Suppressor macrophage treated with lipopolysaccharide for 4 hours (primary cell): ENCODE data around the gene HADHB.
"Not testable (repeated sequence)": the region's sequence is repeated elsewhere in the genome, so short reads cannot be mapped to it uniquely, and the experiment has no call there.

ENCODE experiments used
- DNase-seq: peaks from one replicate; pipeline ENCODE4 v3.0.0-alpha.2; 2020

Gene HADHB

DNA sequence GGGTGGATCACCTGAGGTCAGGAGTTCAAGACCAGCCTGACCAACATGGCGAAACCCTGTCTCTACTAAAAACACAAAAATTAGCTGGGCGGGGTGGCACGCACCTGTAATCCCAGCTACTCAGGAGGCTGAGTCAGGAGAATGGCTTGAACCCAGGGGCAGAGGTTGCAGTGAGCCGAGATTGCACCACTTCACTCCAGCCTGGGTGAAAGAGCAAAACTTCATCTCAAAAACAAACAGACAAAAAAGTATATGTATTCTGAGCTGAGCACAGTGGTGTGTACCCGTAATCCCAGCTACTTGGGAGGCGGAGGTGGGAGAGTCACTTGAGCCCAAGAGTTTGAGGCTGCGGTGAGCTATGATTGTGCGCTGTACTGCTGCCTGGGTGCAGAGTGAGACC is 86.6 kb downstream of the HADHB start:
- not testable (repeated sequence) for DNase-seq

DNA sequence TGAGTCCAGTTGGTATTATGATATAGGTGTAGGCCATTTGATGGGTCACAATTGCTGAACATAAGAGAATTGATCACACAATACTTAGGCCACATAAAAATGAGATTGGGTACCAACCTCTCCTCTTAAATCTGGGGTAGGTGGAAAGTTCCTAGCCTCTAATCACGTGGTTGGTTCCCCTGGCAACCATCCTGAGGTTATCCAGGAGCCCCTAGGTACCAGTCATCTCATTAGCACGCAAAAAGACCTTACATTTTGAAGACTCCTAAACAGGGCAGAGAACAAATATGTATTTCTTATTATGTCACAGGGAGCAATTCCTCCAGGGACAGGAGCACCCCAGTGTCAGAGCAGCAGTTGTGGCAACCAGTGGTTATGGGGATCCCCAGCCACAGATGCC is 88.6 kb downstream of the HADHB start:
- no peak for DNase-seq

DNA sequence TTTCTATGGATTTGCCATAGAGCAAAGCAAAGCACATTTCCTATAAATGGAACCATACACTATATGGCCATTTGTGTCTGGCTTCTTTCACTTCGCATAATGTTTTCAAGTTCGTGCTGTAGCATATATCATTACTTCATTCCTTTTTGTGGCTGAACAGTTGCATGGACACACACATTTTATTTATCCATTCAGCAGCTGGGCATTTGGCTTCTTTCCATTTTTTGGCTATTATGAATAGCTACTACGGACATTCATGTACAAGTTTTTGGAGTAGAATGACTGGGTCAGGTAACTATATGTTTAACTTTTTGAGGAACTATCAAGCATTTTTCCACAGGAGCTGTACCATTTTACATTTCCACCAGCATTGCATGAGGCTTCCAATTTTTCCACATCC is 90.5 kb downstream of the HADHB start:
- no peak for DNase-seq

DNA sequence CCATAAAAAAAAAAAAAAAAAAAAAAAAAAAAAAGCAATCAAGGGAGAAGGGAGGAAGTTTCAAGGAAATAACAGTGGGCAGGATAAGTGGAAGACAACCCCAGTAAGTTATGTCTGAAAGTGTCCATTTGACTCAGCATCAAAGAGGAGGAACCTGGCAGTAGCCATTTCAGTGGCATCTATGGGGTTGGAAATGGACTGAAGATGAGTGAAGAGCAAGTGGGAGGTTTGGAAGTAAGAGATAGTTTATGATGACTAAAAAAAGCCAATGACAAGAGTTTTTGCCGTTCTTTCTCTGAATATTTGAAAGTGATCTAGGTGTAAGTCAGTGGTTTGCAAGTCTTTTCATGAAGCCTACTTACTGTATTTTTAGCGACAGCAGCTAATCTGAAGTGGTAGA is 92.0 kb downstream of the HADHB start:
- no peak for DNase-seq

DNA sequence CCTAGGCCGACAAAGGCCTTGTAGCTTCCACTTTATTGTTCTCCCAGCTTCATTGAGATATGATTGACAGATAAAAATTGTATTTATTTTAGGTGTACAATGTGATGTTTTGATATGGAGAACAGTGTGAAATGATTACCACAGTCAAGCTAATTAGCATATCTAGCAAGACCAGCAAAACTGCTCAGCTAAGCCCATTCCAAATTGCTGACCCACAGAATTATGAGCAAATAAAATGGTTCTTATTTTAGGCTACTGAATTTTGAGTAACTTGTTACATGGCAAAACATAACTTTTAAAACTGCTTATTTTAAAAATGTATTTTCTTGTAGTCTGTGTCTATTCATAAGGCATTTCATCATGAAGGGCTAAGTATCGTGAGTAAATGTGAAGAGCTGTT is 92.6 kb downstream of the HADHB start:
- DNase-seq, result no peak
